Adipose tissue (tissue), 3 donors: ENCODE data around the gene MRPL41. TPM values are rescaled to one million over a fixed set of nuclear protein-coding genes. Genes with fewer than 3 reads are reported as not detected.
"Not testable (repeated sequence)": the region's sequence is repeated elsewhere in the genome, so short reads cannot be mapped to it uniquely, and the experiment has no call there.

Experiments used
- H3K27ac ChIP-seq: one replicate; pipeline ENCODE4 v1.5.1; 2013; ENCODE audit warnings: low read depth, low read length
- WGBS, 3 donors: extraction: QIAGEN DNeasy Blood & Tissue Kit; methylation state at CpG; one replicate each; pipeline ENCODE4 v1.1.7; 2013; 5-methylcytosine and 5-hydroxymethylcytosine counted together
- polyA plus RNA-seq, 3 donors: library from polyadenylated mRNA; stranded (reverse); fragments of 200-250 nt; gene quantifications; one replicate each; pipeline ENCODE4 v1.2.3, GENCODE V29; 2013
- donor health status: healthy with polysubstance abuse.
- donor health status: Bipolar disorder and iron deficiency.
- donor health status: healthy.

The MRPL41 gene
- polyA plus RNA-seq, 3 donors: 37.2 to 155 (median 68.7) TPM

- WGBS, 3 donors: 30 to 82% (median 78%) methylated on average over 12 of the region's 12 CpGs
- H3K27ac ChIP-seq: no peak overlapping the region
Measured at GRCh38 chr9:137593176-137593575, 41.5 kb downstream of the MRPL41 start.

- not testable (repeated sequence) for H3K27ac ChIP-seq
- 85 to 98% (median 89%) methylated on average over 7 of the region's 7 CpGs for WGBS, 3 donors
Measured at GRCh38 chr9:137596577-137596976, 44.9 kb downstream of the MRPL41 start.

GRCh38 chr9:137598943-137599342 lies 47.3 kb downstream of the MRPL41 start:
- no peak overlapping the region for H3K27ac ChIP-seq
- 77 to 82% (median 82%) methylated on average over 8 of the region's 8 CpGs for WGBS, 3 donors

Other genes starting within 250 kb of the MRPL41 start
- gene NRARP, start 249.6 kb upstream of the MRPL41 start, polyA plus RNA-seq: 1 to 10 TPM; 2.3 to 5.9 (median 3.8) TPM
- 10 to 100 TPM in 2 of 3 donors, 1 to 10 TPM in 1; 7.6 to 38.5 (median 14.0) TPM for gene EXD3, start 128.7 kb upstream of the MRPL41 start, polyA plus RNA-seq
- gene NOXA1, start 128.5 kb upstream of the MRPL41 start, polyA plus RNA-seq: 1 to 10 TPM; 2.0 to 6.8 (median 3.1) TPM
- gene ENTPD8, start 110.5 kb upstream of the MRPL41 start, polyA plus RNA-seq: 1 to 10 TPM in 1 of 3 donors, under 1 TPM in 1, not detected in 1; 0.66 to 1.1 TPM
- gene NSMF, start 92.5 kb upstream of the MRPL41 start, polyA plus RNA-seq: 10 to 100 TPM; 38.2 to 39.5 (median 39.4) TPM
- gene PNPLA7, start 1.5 kb upstream of the MRPL41 start, polyA plus RNA-seq: 10 to 100 TPM in 2 of 3 donors, 1 to 10 TPM in 1; 6.8 to 23.4 (median 22.3) TPM
- gene DPH7, start 27.0 kb downstream of the MRPL41 start, polyA plus RNA-seq: 10 to 100 TPM; 12.8 to 33.4 (median 19.2) TPM
- 10 to 100 TPM in 2 of 3 donors, 1 to 10 TPM in 1; 7.6 to 13.7 (median 12.9) TPM for gene ZMYND19, start 38.6 kb downstream of the MRPL41 start, polyA plus RNA-seq
- 10 to 100 TPM; 37.1 to 87.6 (median 39.7) TPM for gene ARRDC1, start 53.8 kb downstream of the MRPL41 start, polyA plus RNA-seq
- gene EHMT1, start 67.1 kb downstream of the MRPL41 start, polyA plus RNA-seq: 10 to 100 TPM; 19.7 to 42.1 (median 40.3) TPM